Testis (tissue), 5 donors: ENCODE results near the gene ENTPD2. TPM values are rescaled to one million over a fixed set of nuclear protein-coding genes. Genes with fewer than 3 reads are reported as not detected.

Source experiments
- DNase-seq: peaks from one replicate; pipeline ENCODE4 v3.0.0-alpha.2; 2019
- H3K27ac ChIP-seq, 2 donors: fragments of 200-600 bp; sonication (generic); one replicate each; pipeline ENCODE4 v1.5.1; 2019
- H3K27me3 ChIP-seq: fragments of 200-600 bp; sonication (generic); one replicate; pipeline ENCODE4 v1.5.1; 2019
- H3K36me3 ChIP-seq: fragments of 200-600 bp; sonication (generic); one replicate; pipeline ENCODE4 v1.5.1; 2017; ENCODE audit warnings: low read depth; ENCODE audit errors: missing control alignments
- H3K4me1 ChIP-seq: fragments of 200-600 bp; sonication (generic); one replicate; pipeline ENCODE4 v1.5.1; 2019
- H3K4me3 ChIP-seq, 2 donors: fragments of 200-600 bp; sonication (generic); one replicate each; pipeline ENCODE4 v1.5.1; 2017 to 2019
- H3K9me3 ChIP-seq: fragments of 200-600 bp; sonication (generic); one replicate; pipeline ENCODE4 v1.5.1; 2017
- CTCF ChIP-seq, 3 experiments: fragments of 450-650 bp in 2 of 3; fragments of 200-600 bp in 1 of 3; sonication (generic) in 1 of 3; IDR thresholded peaks; one replicate each; pipeline ENCODE4 v1.5.1; 2016 to 2019; ENCODE audit warnings: antibody characterized with exemption in 3 of 3, mild to moderate bottlenecking in 2 of 3, moderate library complexity in 1 of 3
- POLR2A ChIP-seq: fragments of 450-650 bp; IDR thresholded peaks from one replicate; pipeline ENCODE4 v1.6.1; 2017; ENCODE audit warnings: antibody characterized with exemption, mild to moderate bottlenecking, moderate library complexity
- WGBS, 2 donors: methylation state at CpG; one replicate each; pipeline ENCODE4 v1.1.5; 2018; 5-methylcytosine and 5-hydroxymethylcytosine counted together
- intact Hi-C: fragments of 100-400 bp; cut with DNase I; formaldehyde crosslinking; loops from one replicate; pipeline ENCODE4 v1.15.1; 2023; ENCODE audit warnings: low total_unique reads
- long read RNA-seq, 2 donors: transcript quantifications; one replicate each; lab custom pipeline, GENCODE V29; 2026
- polyA plus RNA-seq: library from polyadenylated mRNA; stranded (reverse); fragments of 350-450 nt; fragmentation: Illumina TruSeq; extraction: RNeasy Lipid Tissue Mini Kit (QIAGEN cat#74804); gene quantifications from one replicate; pipeline ENCODE4 v1.2.3, GENCODE V29; 2014; ENCODE audit warnings: low read depth, low replicate concordance; ENCODE audit not compliant: insufficient read depth
- total RNA-seq, 2 donors: library from RNA; depleted of rRNA; stranded (reverse); fragments of >200 nt; gene quantifications; one replicate each; pipeline ENCODE4 v1.2.3, GENCODE V29; 2016

The ENTPD2 gene
- 1 to 10 TPM; 5.7 to 9.6 TPM for total RNA-seq
- polyA plus RNA-seq: 8.5 TPM
- long read RNA-seq, donor 1, partial matches to known transcripts: 0 of 4 reads
- long read RNA-seq, donor 1, other reads (novel, unspliced or antisense): 0 of 4 reads
- long read RNA-seq, donor 2, partial matches to known transcripts: 0 of 7 reads
- long read RNA-seq, donor 2, other reads (novel, unspliced or antisense): 0 of 7 reads

GRCh38 chr9:137053944-137054931 is at the start of gene ENTPD2:
ENTPD2 (minus strand) TSS chr9:137054061; CDS start chr9:137053997, 64 bp downstream.
- Histone ChIP-seq H3K4me3 (peak within 1 kb of the TSS; percentile 44 to 60), H3K27ac (peak within 1 kb of the TSS; percentile 10 to 65), H3K36me3 (no peaks in the 10 kb centered on the region), H3K9me3 (no peaks in the 10 kb centered on the region), H3K27me3 (no peaks in the 10 kb centered on the region), H3K4me1 (peaks cover 34% of the 10 kb centered on the region)
- TF ChIP-seq POLR2A (no peak), CTCF (IDR thresholded peaks at IDR 0.05) (no peak)
- intact Hi-C loops: no loop called here
- WGBS, 2 donors: 32 to 40% methylated on average over 2 to 32 of the region's 90 CpGs
- peak; percentile 41 for DNase-seq

- WGBS, 2 donors: 81 to 86% methylated on average over 37 of the region's 37 CpGs
- no peaks in the 10 kb centered on the region for H3K27me3 ChIP-seq
Measured at GRCh38 chr9:137103206-137103999, 49.5 kb upstream of the ENTPD2 start.

DNA sequence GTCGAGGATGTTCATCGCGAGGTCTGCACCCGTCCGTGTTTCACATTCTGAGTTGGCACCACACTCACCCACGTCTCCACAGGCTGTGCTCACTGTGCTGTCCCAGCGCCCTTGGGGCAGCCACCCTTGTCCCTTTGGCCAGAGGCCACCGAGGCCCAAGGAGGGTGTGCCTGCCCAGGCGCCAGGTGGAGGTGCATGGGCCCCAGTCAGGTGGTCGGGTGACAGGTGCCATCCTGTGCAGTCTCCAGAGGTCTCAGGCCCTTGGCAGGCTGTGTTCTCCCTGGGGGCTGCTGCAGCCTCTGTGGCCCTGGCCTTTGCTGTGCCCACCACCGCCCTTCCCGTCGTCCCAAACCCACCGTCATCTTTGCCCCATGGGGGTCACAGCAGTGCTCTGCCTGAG is 45.4 kb upstream of the ENTPD2 start:
- no peak overlapping the region for H3K4me3 ChIP-seq
- no peaks in the 10 kb centered on the region for H3K4me1 ChIP-seq
- 93 to 95% methylated on average over 11 to 14 of the region's 14 CpGs for WGBS, 2 donors
- DNase-seq: no peak
- intact Hi-C loops: no loop called here
- H3K36me3 ChIP-seq: no peaks in the 10 kb centered on the region
- no peak for TF ChIP-seq POLR2A
- TF ChIP-seq CTCF (IDR thresholded peaks at IDR 0.05): no peak
- H3K27ac ChIP-seq: no peak overlapping the region
- H3K27me3 ChIP-seq: no peaks in the 10 kb centered on the region
- no peaks in the 10 kb centered on the region for H3K9me3 ChIP-seq

More at GRCh38 chr9:137103206-137103999, 49.5 kb upstream of the ENTPD2 start:
- Histone ChIP-seq H3K9me3 (no peaks in the 10 kb centered on the region), H3K4me1 (no peaks in the 10 kb centered on the region), H3K27ac (no peak overlapping the region), H3K4me3 (no peak overlapping the region), H3K36me3 (no peaks in the 10 kb centered on the region)
- DNase-seq: no peak
- intact Hi-C loops: no loop called here
- no peak for TF ChIP-seq CTCF (IDR thresholded peaks at IDR 0.05)
- TF ChIP-seq POLR2A: no peak

DNA sequence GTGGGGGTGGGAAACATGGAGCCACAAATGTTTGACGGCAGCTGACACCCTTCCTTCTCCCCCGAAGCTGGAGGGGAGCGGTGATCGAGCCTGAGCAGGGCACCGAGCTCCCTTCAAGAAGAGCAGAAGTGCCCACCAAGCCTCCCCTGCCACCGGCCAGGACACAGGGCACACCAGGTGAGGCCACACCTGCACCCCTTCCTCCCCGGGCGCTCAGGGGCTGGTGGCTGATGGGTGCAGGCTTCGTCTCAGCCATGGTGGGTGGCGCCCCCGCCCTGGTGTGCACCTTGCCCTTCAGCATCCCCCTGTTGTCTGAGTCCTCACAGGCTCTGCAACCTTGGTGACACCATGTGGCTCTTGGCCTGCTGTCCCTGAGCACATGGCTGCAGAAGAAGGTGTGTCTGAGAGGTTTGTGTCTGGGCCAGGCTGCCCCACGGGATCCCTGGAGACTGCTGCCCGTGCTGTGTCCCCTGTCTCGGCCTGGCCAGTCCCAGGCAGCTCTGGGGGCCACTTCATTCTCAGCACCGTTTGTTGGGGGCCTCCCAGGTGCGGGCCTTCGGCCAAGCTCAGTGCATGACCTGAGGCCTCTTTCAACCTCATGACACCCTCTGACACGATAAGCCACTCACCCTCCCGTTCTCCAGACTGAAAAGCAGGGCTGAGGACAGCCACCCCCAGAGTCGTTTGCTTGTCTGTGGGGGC is 44.1 kb upstream of the ENTPD2 start:
- no peak for DNase-seq
- 90% methylated on average over 9 to 16 of the region's 20 CpGs for WGBS, 2 donors
- TF ChIP-seq CTCF (IDR thresholded peaks at IDR 0.05) (no peak), POLR2A (no peak)

More for the DNA sequence above, 44.1 kb upstream of the ENTPD2 start:
- Histone ChIP-seq H3K36me3 (no peaks in the 10 kb centered on the region), H3K27ac (no peak overlapping the region), H3K9me3 (no peaks in the 10 kb centered on the region), H3K4me1 (no peaks in the 10 kb centered on the region), H3K4me3 (no peak overlapping the region), H3K27me3 (no peaks in the 10 kb centered on the region)
- intact Hi-C loops: no loop called here
